Activated T-cell treated with anti-CD3 and anti-CD28 coated beads, Interleukin-2, amount 50 U/mL, for 4 hours (primary cell): ENCODE data around the gene GLIPR1L1. TPM values are rescaled to one million over a fixed set of nuclear protein-coding genes. Genes with fewer than 3 reads are reported as not detected.

ENCODE experiments used
- ATAC-seq, 2 donors: fragments of 200-7000 bp; cut with Tn5 transposase; one replicate each; pipeline ENCODE4 v1.10.0; 2021
- DNase-seq: peaks from one replicate; pipeline ENCODE4 v3.0.0-alpha.2; 2020
- H3K27me3 Mint-ChIP-seq: one replicate; pipeline ENCODE4 v1.8.0; 2021; ENCODE audit warnings: low read depth, mixed read lengths
- H3K36me3 Mint-ChIP-seq: one replicate; pipeline ENCODE4 v1.8.0; 2022; ENCODE audit warnings: mixed read lengths; ENCODE audit not compliant: insufficient read depth
- H3K4me1 Mint-ChIP-seq: one replicate; pipeline ENCODE4 v1.8.0; 2021; ENCODE audit warnings: low read depth, mixed read lengths
- H3K4me3 Mint-ChIP-seq: one replicate; pipeline ENCODE4 v1.8.0; 2021; ENCODE audit warnings: mild to moderate bottlenecking, moderate library complexity, mixed read lengths
- H3K9me3 Mint-ChIP-seq: one replicate; pipeline ENCODE4 v1.8.0; 2021; ENCODE audit warnings: mixed read lengths
- total RNA-seq, 3 donors: library from RNA; stranded (reverse); gene quantifications; one replicate each; pipeline ENCODE4 v1.2.1, GENCODE V29; 2021

GLIPR1L1 gene
- total RNA-seq, 3 donors from 2014 or later = not detected

- H3K36me3 Mint-ChIP-seq = no peaks in the 10 kb centered on the region
- no peak overlapping the region for H3K4me3 Mint-ChIP-seq
- DNase-seq = no peak
- peaks cover 36% of the 10 kb centered on the region for H3K4me1 Mint-ChIP-seq
- H3K27me3 Mint-ChIP-seq = no peaks in the 10 kb centered on the region
- H3K9me3 Mint-ChIP-seq = peaks cover 7% of the 10 kb centered on the region
- ATAC-seq = no peak
Measured at GRCh38 chr12:75389061-75389460, 54.6 kb downstream of the GLIPR1L1 start.

- Mint-ChIP-seq H3K36me3 (no peaks in the 10 kb centered on the region), H3K9me3 (peaks cover 7% of the 10 kb centered on the region), H3K27me3 (no peaks in the 10 kb centered on the region), H3K4me3 (no peak overlapping the region), H3K4me1 (peaks cover 36% of the 10 kb centered on the region)
- ATAC-seq = no peak
- DNase-seq = no peak
Measured at GRCh38 chr12:75389706-75390105, 55.2 kb downstream of the GLIPR1L1 start.

GRCh38 chr12:75390156-75390898 is 55.9 kb downstream of the GLIPR1L1 start:
- peaks cover 37% of the 10 kb centered on the region for H3K4me1 Mint-ChIP-seq
- peaks cover 7% of the 10 kb centered on the region for H3K9me3 Mint-ChIP-seq
- peak overlapping the region; percentile 88 for H3K4me3 Mint-ChIP-seq
- no peak for ATAC-seq
- DNase-seq = no peak
- H3K36me3 Mint-ChIP-seq = no peaks in the 10 kb centered on the region
- no peaks in the 10 kb centered on the region for H3K27me3 Mint-ChIP-seq

GRCh38 chr12:75390899-75391538 is 56.5 kb downstream of the GLIPR1L1 start, which contains the start of gene GLIPR1L2:
GLIPR1L2 (plus strand) TSS chr12:75391089; CDS start chr12:75391117, 28 bp downstream.
- ATAC-seq (peak; percentile 95 to 96), DNase-seq (peak; percentile 82)
- H3K4me3 Mint-ChIP-seq = peak within 1 kb of the TSS; percentile 88
- H3K27me3 Mint-ChIP-seq = no peaks in the 10 kb centered on the region
- H3K36me3 Mint-ChIP-seq = no peaks in the 10 kb centered on the region
- H3K9me3 Mint-ChIP-seq = peaks cover 7% of the 10 kb centered on the region
- H3K4me1 Mint-ChIP-seq = peaks cover 42% of the 10 kb centered on the region

- H3K36me3 Mint-ChIP-seq = peaks cover 3% of the 10 kb centered on the region
- no peak overlapping the region for H3K4me3 Mint-ChIP-seq
- ATAC-seq (no peak), DNase-seq (no peak)
- no peaks in the 10 kb centered on the region for H3K27me3 Mint-ChIP-seq
- H3K4me1 Mint-ChIP-seq = no peaks in the 10 kb centered on the region
- no peaks in the 10 kb centered on the region for H3K9me3 Mint-ChIP-seq
Measured at GRCh38 chr12:75404231-75404630, 69.8 kb downstream of the GLIPR1L1 start.

- Mint-ChIP-seq H3K36me3 (peaks cover 7% of the 10 kb centered on the region), H3K9me3 (no peaks in the 10 kb centered on the region), H3K4me3 (no peak overlapping the region), H3K27me3 (no peaks in the 10 kb centered on the region), H3K4me1 (no peaks in the 10 kb centered on the region)
- no peak for ATAC-seq
- DNase-seq = no peak
Measured at GRCh38 chr12:75407683-75408082, 73.2 kb downstream of the GLIPR1L1 start.

GRCh38 chr12:75409830-75410229 is 75.4 kb downstream of the GLIPR1L1 start:
- Mint-ChIP-seq H3K36me3 (peaks cover 7% of the 10 kb centered on the region), H3K27me3 (no peaks in the 10 kb centered on the region), H3K9me3 (no peaks in the 10 kb centered on the region), H3K4me1 (no peaks in the 10 kb centered on the region), H3K4me3 (no peak overlapping the region)
- ATAC-seq (no peak), DNase-seq (no peak)

- ATAC-seq (no peak), DNase-seq (no peak)
- no peaks in the 10 kb centered on the region for H3K27me3 Mint-ChIP-seq
- peaks cover 4% of the 10 kb centered on the region for H3K36me3 Mint-ChIP-seq
- no peaks in the 10 kb centered on the region for H3K4me1 Mint-ChIP-seq
- H3K4me3 Mint-ChIP-seq = no peak overlapping the region
- peaks cover 5% of the 10 kb centered on the region for H3K9me3 Mint-ChIP-seq
Measured at GRCh38 chr12:75414671-75415070, 80.2 kb downstream of the GLIPR1L1 start.

GRCh38 chr12:75419841-75420240 is 85.4 kb downstream of the GLIPR1L1 start:
- no peak for DNase-seq
- no peak overlapping the region for H3K4me3 Mint-ChIP-seq
- peaks cover 5% of the 10 kb centered on the region for H3K9me3 Mint-ChIP-seq
- no peak for ATAC-seq
- H3K36me3 Mint-ChIP-seq = peaks cover 3% of the 10 kb centered on the region
- H3K4me1 Mint-ChIP-seq = no peaks in the 10 kb centered on the region
- no peaks in the 10 kb centered on the region for H3K27me3 Mint-ChIP-seq

Other genes with a start within 250 kb of the GLIPR1L1 start
- gene KCNC2, start 124.8 kb upstream of the GLIPR1L1 start, total RNA-seq = not detected
- gene CAPS2, start 4.3 kb upstream of the GLIPR1L1 start, total RNA-seq = under 1 TPM; 0.33 to 0.79 (median 0.65) TPM
- under 1 TPM in 1 of 3 donors, not detected in 2; 0.20 TPM for gene GLIPR1L2, start 56.4 kb downstream of the GLIPR1L1 start, total RNA-seq
- gene GLIPR1, start 146.1 kb downstream of the GLIPR1L1 start, total RNA-seq = 1 to 10 TPM; 5.7 to 7.9 (median 6.1) TPM
- 100 to 1,000 TPM; 149 to 157 (median 152) TPM for gene KRR1, start 176.9 kb downstream of the GLIPR1L1 start, total RNA-seq